Fibroblast of lung (primary cell): ENCODE measurements around the gene RANBP3. TPM values are rescaled to one million over a fixed set of nuclear protein-coding genes. Genes with fewer than 3 reads are reported as not detected.

ENCODE experiments used
- DNase-seq, 2 donors: peaks; one replicate each; pipeline versions ENCODE4 v3.0.0 to v3.0.0-alpha.2; 2010; ENCODE audit warnings: low read depth in 2 of 2
- H2AFZ ChIP-seq: 2 replicates; pipeline ENCODE4 v1.5.1; 2012; ENCODE audit warnings: low read length, control low read depth, inconsistent platforms
- H3K27ac ChIP-seq: 2 replicates; pipeline ENCODE4 v1.5.1; 2011; ENCODE audit warnings: low read length, control low read depth; ENCODE audit not compliant: insufficient read depth
- H3K27me3 ChIP-seq: 2 replicates; pipeline ENCODE4 v1.5.1; 2011; ENCODE audit warnings: mild to moderate bottlenecking, low read length; ENCODE audit not compliant: control insufficient read depth, insufficient read depth
- H3K36me3 ChIP-seq: 2 replicates; pipeline ENCODE4 v1.5.1; 2011; ENCODE audit warnings: low read length; ENCODE audit not compliant: control insufficient read depth, insufficient read depth
- H3K4me1 ChIP-seq: 2 replicates; pipeline ENCODE4 v1.5.1; 2011; ENCODE audit warnings: low read length; ENCODE audit not compliant: control insufficient read depth, insufficient read depth; ENCODE audit errors: extremely low read depth
- H3K4me2 ChIP-seq: 2 replicates; pipeline ENCODE4 v1.5.1; 2011; ENCODE audit warnings: low read length, control low read depth; ENCODE audit not compliant: insufficient read depth; ENCODE audit errors: extremely low read depth
- H3K4me3 ChIP-seq, 4 experiments: fragments of 200-600 bp in 1 of 4; sonication (generic) in 1 of 4; replicated peaks in 1 of 4; 2 replicates each; pipeline ENCODE4 v1.5.1; 2011 to 2016; ENCODE audit warnings: low read length in 4 of 4, low read depth in 3 of 4, mild to moderate bottlenecking in 3 of 4, control low read depth in 2 of 4, inconsistent platforms in 1 of 4, mixed read lengths in 1 of 4; ENCODE audit not compliant: insufficient read depth in 1 of 4; ENCODE audit errors: control extremely low read depth in 1 of 4
- H3K79me2 ChIP-seq: 2 replicates; pipeline ENCODE4 v1.5.1; 2012; ENCODE audit warnings: mild to moderate bottlenecking, low read length, inconsistent platforms; ENCODE audit not compliant: control insufficient read depth, insufficient read depth
- H3K9ac ChIP-seq: 2 replicates; pipeline ENCODE4 v1.5.1; 2011; ENCODE audit warnings: mild to moderate bottlenecking, low read length, control low read depth; ENCODE audit not compliant: insufficient read depth
- H3K9me3 ChIP-seq: 2 replicates; pipeline ENCODE4 v1.5.1; 2012; ENCODE audit warnings: low read depth, low read length; ENCODE audit not compliant: control insufficient read depth, insufficient read depth
- H4K20me1 ChIP-seq: 2 replicates; pipeline ENCODE4 v1.5.1; 2011; ENCODE audit warnings: low read length; ENCODE audit not compliant: control insufficient read depth, insufficient read depth; ENCODE audit errors: extremely low read depth
- EZH2 ChIP-seq: IDR thresholded peaks from 2 replicates; pipeline ENCODE4 v1.5.1; 2012; ENCODE audit warnings: low read length, control low read depth, mild to moderate bottlenecking; ENCODE audit errors: missing control alignments
- polyA plus RNA-seq, 2 donors: library from polyadenylated mRNA; depleted of rRNA in 1 of 2; stranded (reverse) in 1 of 2; unstranded in 1 of 2; fragments of >200 nt; gene quantifications; 2 replicates each; pipeline ENCODE4 v1.2.1, GENCODE V29; 2011 to 2012; ENCODE audit warnings: missing spikeins in 1 of 2
- total RNA-seq: library from RNA; depleted of rRNA; stranded (reverse); fragments of >200 nt; gene quantifications from 2 replicates; pipeline ENCODE4 v1.2.1, GENCODE V29; 2014
- TF ChIP-seq, protein P1 (sequence below), 2 donors: IDR thresholded peaks in 1 of 2; conservative IDR thresholded peaks in 1 of 2; 1 replicate in 1 of 2; 2 replicates in 1 of 2; pipeline ENCODE4 v1.5.1; 2011 to 2012; ENCODE audit warnings: low read length in 2 of 2, control low read depth in 1 of 2, inconsistent platforms in 1 of 2, low read depth in 1 of 2, mild to moderate bottlenecking in 1 of 2

The RANBP3 gene
- total and polyA plus RNA-seq, 2 donors (not counting 1 experiment from before 2014, with no cell fraction given), result 39.8 to 59.4 TPM

DNA sequence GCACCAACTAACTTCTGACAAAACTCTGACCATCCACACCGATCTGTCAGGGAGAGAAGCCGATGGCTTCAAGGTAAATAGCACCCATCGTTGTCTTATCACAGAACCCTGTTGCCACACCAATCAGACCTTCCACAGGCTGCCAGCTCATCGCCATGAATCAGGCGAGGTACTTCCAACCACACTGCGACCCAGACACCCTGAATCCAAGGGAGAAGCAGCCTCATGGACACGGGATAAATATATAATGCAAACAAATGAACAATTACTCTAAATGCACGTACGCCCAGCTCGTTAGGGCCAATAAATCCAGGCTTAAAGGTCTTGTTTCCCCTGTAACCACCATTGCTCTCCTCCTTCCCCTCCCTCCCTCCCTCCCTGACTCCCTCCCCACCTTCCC is 20.8 kb downstream of the RANBP3 start:
- TF ChIP-seq, protein P1, sequence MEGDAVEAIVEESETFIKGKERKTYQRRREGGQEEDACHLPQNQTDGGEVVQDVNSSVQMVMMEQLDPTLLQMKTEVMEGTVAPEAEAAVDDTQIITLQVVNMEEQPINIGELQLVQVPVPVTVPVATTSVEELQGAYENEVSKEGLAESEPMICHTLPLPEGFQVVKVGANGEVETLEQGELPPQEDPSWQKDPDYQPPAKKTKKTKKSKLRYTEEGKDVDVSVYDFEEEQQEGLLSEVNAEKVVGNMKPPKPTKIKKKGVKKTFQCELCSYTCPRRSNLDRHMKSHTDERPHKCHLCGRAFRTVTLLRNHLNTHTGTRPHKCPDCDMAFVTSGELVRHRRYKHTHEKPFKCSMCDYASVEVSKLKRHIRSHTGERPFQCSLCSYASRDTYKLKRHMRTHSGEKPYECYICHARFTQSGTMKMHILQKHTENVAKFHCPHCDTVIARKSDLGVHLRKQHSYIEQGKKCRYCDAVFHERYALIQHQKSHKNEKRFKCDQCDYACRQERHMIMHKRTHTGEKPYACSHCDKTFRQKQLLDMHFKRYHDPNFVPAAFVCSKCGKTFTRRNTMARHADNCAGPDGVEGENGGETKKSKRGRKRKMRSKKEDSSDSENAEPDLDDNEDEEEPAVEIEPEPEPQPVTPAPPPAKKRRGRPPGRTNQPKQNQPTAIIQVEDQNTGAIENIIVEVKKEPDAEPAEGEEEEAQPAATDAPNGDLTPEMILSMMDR (conservative IDR thresholded peaks at IDR 0.05 in 1 of 2, IDR thresholded peaks at IDR 0.05 in 1 of 2; ENCODE audit: low read depth in 1 of 2, low read length in 2 of 2), result no peak
- TF ChIP-seq EZH2, result no peak
- Histone ChIP-seq H3K79me2 (peaks cover 80% of the 10 kb centered on the region), H3K4me2 (no peak overlapping the region), H3K9ac (no peak overlapping the region), H2AFZ (no peak overlapping the region), H3K27ac (no peak overlapping the region), H4K20me1 (peaks cover 1% of the 10 kb centered on the region), H3K4me3 (no peak overlapping the region), H3K9me3 (no peaks in the 10 kb centered on the region), H3K36me3 (peaks cover 1% of the 10 kb centered on the region), H3K4me1 (peaks cover 44% of the 10 kb centered on the region), H3K27me3 (no peaks in the 10 kb centered on the region)
- peak in 1 of 2 donors; percentile 69 for DNase-seq

DNA sequence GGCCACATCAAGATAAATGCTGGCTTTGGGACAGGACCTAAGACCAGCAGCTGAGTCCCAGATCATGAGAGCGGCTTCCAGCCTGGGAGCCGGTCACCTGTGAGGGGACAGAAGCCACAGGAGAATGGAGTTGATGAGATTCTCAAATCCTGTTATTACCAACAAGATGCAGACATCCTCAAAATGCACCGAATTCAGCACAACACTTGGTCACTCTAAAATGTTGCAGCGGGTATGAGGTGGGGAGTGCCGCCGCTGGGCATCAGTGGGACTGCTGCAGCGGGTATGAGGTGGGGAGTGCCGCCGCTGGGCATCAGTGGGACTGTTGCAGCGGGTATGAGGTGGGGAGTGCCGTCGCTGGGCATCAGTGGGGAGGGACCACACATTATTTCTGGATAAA is 21.2 kb downstream of the RANBP3 start:
- no peak for DNase-seq
- H3K79me2 ChIP-seq, result peaks cover 80% of the 10 kb centered on the region
- no peak overlapping the region for H3K27ac ChIP-seq
- no peak overlapping the region for H3K4me2 ChIP-seq
- H2AFZ ChIP-seq, result no peak overlapping the region
- peaks cover 42% of the 10 kb centered on the region for H3K4me1 ChIP-seq
- H4K20me1 ChIP-seq, result peaks cover 1% of the 10 kb centered on the region
- peaks cover 1% of the 10 kb centered on the region for H3K36me3 ChIP-seq
- no peak for TF ChIP-seq EZH2
- H3K4me3 ChIP-seq, result no peak overlapping the region
- no peak overlapping the region for H3K9ac ChIP-seq
- H3K27me3 ChIP-seq, result no peaks in the 10 kb centered on the region
- H3K9me3 ChIP-seq, result no peaks in the 10 kb centered on the region

- Histone ChIP-seq H3K4me1 (peaks cover 40% of the 10 kb centered on the region), H3K79me2 (peaks cover 80% of the 10 kb centered on the region), H3K4me2 (no peak overlapping the region), H3K9ac (no peak overlapping the region), H3K27ac (no peak overlapping the region), H3K9me3 (no peaks in the 10 kb centered on the region), H3K4me3 (no peak overlapping the region), H2AFZ (no peak overlapping the region), H3K27me3 (no peaks in the 10 kb centered on the region), H4K20me1 (peaks cover 1% of the 10 kb centered on the region), H3K36me3 (peaks cover 1% of the 10 kb centered on the region)
- DNase-seq, result no peak
- TF ChIP-seq EZH2, result no peak
- TF ChIP-seq, protein P1 (conservative IDR thresholded peaks at IDR 0.05 in 1 of 2, IDR thresholded peaks at IDR 0.05 in 1 of 2; ENCODE audit: low read depth in 1 of 2, low read length in 2 of 2), result no peak
These were observed 21.6 kb downstream of the RANBP3 start for GRCh38 chr19:5956323-5956722.
